WTC11 (cell line): ENCODE data around the gene NFX1. TPM values are rescaled to one million over a fixed set of nuclear protein-coding genes. Genes with fewer than 3 reads are reported as not detected.

Experiments used
- ATAC-seq: fragments of 200-7000 bp; cut with Tn5 transposase; 2 replicates; pipeline ENCODE4 v1.10.0; 2021; ENCODE audit warnings: mild to moderate bottlenecking, moderate library complexity
- CTCF ChIA-PET: fragments of 300-600 bp; sonication (Branson Sonifier 250); formaldehyde crosslinking; loops from one replicate; lab custom pipeline; 2021; ENCODE audit warnings: antibody characterized with exemption; lab: Charles Lee
- POLR2A ChIA-PET: fragments of 350-600 bp; sonication (Branson Sonifier 250); formaldehyde crosslinking; loops from one replicate; lab custom pipeline; 2021; ENCODE audit warnings: antibody characterized with exemption; lab: Charles Lee
- DNase-seq: peaks from one replicate; pipeline ENCODE4 v3.0.0; 2021; ENCODE audit warnings: low spot score
- H3K27ac Mint-ChIP-seq: 2 replicates; pipeline ENCODE4 v1.8.0; 2021; ENCODE audit warnings: mixed read lengths
- H3K27me3 Mint-ChIP-seq: 2 replicates; pipeline ENCODE4 v1.8.0; 2021; ENCODE audit warnings: low read depth, mild to moderate bottlenecking, moderate library complexity, mixed read lengths
- H3K36me3 Mint-ChIP-seq: 2 replicates; pipeline ENCODE4 v1.8.0; 2021; ENCODE audit warnings: mixed read lengths
- H3K4me1 Mint-ChIP-seq: 2 replicates; pipeline ENCODE4 v1.8.0; 2022; ENCODE audit warnings: mixed read lengths
- H3K4me3 Mint-ChIP-seq: 2 replicates; pipeline ENCODE4 v1.8.0; 2021; ENCODE audit warnings: mild to moderate bottlenecking, moderate library complexity, mixed read lengths
- H3K9me3 Mint-ChIP-seq: 2 replicates; pipeline ENCODE4 v1.8.0; 2021; ENCODE audit warnings: mixed read lengths
- ATF1 ChIP-seq: sonication (generic); formaldehyde crosslinking; IDR thresholded peaks from 2 replicates; pipeline ENCODE4 v1.8.1; 2023; ENCODE audit warnings: mild to moderate bottlenecking, moderate library complexity, missing genetic modification reagents
- ATF6 ChIP-seq: sonication (generic); formaldehyde crosslinking; IDR thresholded peaks from 2 replicates; pipeline ENCODE4 v1.8.1; 2023; ENCODE audit warnings: mild to moderate bottlenecking, missing genetic modification reagents
- CREB1 ChIP-seq: sonication (generic); formaldehyde crosslinking; IDR thresholded peaks from 2 replicates; pipeline ENCODE4 v1.8.0; 2023; ENCODE audit warnings: mild to moderate bottlenecking, missing genetic modification reagents
- ETV6 ChIP-seq: sonication (generic); formaldehyde crosslinking; IDR thresholded peaks from 2 replicates; pipeline ENCODE4 v1.8.1; 2022; ENCODE audit warnings: mild to moderate bottlenecking, missing genetic modification reagents
- FOXJ3 ChIP-seq: sonication (generic); formaldehyde crosslinking; IDR thresholded peaks from 2 replicates; pipeline ENCODE4 v1.9.0; 2021; ENCODE audit warnings: missing genetic modification reagents, mild to moderate bottlenecking, borderline replicate concordance
- FOXK1 ChIP-seq: sonication (generic); formaldehyde crosslinking; IDR thresholded peaks from 2 replicates; pipeline ENCODE4 v1.8.0; 2022; ENCODE audit warnings: mild to moderate bottlenecking, moderate library complexity, missing genetic modification reagents
- FOXP4 ChIP-seq: sonication (generic); formaldehyde crosslinking; IDR thresholded peaks from 2 replicates; pipeline ENCODE4 v1.8.0; 2022; ENCODE audit warnings: mild to moderate bottlenecking, missing genetic modification reagents
- GABPB1 ChIP-seq: sonication (generic); formaldehyde crosslinking; IDR thresholded peaks from 2 replicates; pipeline ENCODE4 v1.8.1; 2023; ENCODE audit warnings: mild to moderate bottlenecking, missing genetic modification reagents
- IRF2 ChIP-seq: sonication (generic); formaldehyde crosslinking; IDR thresholded peaks from 2 replicates; pipeline ENCODE4 v1.8.0; 2022; ENCODE audit warnings: low read depth, missing genetic modification reagents, borderline replicate concordance
- KAT7 ChIP-seq: sonication (generic); formaldehyde crosslinking; IDR thresholded peaks from 2 replicates; pipeline ENCODE4 v1.8.1; 2023; ENCODE audit warnings: missing genetic modification reagents, mild to moderate bottlenecking, borderline replicate concordance
- NFE2L1 ChIP-seq: sonication (generic); formaldehyde crosslinking; IDR thresholded peaks from 2 replicates; pipeline ENCODE4 v1.8.1; 2023; ENCODE audit warnings: missing genetic modification reagents
- PRDM15 ChIP-seq: sonication (generic); formaldehyde crosslinking; IDR thresholded peaks from 2 replicates; pipeline ENCODE4 v1.8.0; 2022; ENCODE audit warnings: missing genetic modification reagents
- SP1 ChIP-seq: sonication (generic); formaldehyde crosslinking; conservative IDR thresholded peaks from 2 replicates; pipeline ENCODE4 v1.8.1; 2022; ENCODE audit warnings: missing genetic modification reagents
- ZNF232 ChIP-seq: sonication (generic); formaldehyde crosslinking; IDR thresholded peaks from 2 replicates; pipeline ENCODE4 v1.8.0; 2022; ENCODE audit warnings: mild to moderate bottlenecking, missing genetic modification reagents
- total RNA-seq: library from RNA; stranded (reverse); gene quantifications from 3 replicates; pipeline ENCODE4 v1.2.3, GENCODE V29; 2021
- TF ChIP-seq, protein P1 (sequence below): sonication (generic); formaldehyde crosslinking; IDR thresholded peaks from 2 replicates; pipeline ENCODE4 v1.8.1; 2023; ENCODE audit warnings: mild to moderate bottlenecking, missing genetic modification reagents, moderate library complexity
- TF ChIP-seq, protein P2 (sequence below): fragments of 250-450 bp; sonication (Bioruptor Pico); IDR thresholded peaks from 2 replicates; pipeline ENCODE4 v1.9.0; 2021; ENCODE audit warnings: mild to moderate bottlenecking
- TF ChIP-seq, protein P3 (sequence below): sonication (generic); formaldehyde crosslinking; IDR thresholded peaks from 2 replicates; pipeline ENCODE4 v1.8.1; 2023; ENCODE audit warnings: mild to moderate bottlenecking, missing genetic modification reagents, moderate library complexity
- TF ChIP-seq, protein P4 (sequence below): sonication (generic); formaldehyde crosslinking; IDR thresholded peaks from 2 replicates; pipeline ENCODE4 v1.8.1; 2023; ENCODE audit warnings: mild to moderate bottlenecking, moderate library complexity, missing genetic modification reagents

The NFX1 gene
- total RNA-seq, 1 experiment from 2014 or later = 30.9 TPM

GRCh38 chr9:33264003-33264472 is 26.3 kb upstream of the NFX1 start (continued):
- TF ChIP-seq, protein P1, sequence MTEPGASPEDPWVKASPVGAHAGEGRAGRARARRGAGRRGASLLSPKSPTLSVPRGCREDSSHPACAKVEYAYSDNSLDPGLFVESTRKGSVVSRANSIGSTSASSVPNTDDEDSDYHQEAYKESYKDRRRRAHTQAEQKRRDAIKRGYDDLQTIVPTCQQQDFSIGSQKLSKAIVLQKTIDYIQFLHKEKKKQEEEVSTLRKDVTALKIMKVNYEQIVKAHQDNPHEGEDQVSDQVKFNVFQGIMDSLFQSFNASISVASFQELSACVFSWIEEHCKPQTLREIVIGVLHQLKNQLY (CRISPR knock-in tag) = no peak
- TF ChIP-seq PRDM15 (CRISPR knock-in tag) (peak; percentile 88), ATF1 (CRISPR knock-in tag) (0 out of 2 replicates have a peak, but pooled peaks have one; percentile 55), KAT7 (CRISPR knock-in tag) (0 out of 2 replicates have a peak, but pooled peaks have one; percentile 82), IRF2 (CRISPR knock-in tag) (no peak), ZNF232 (CRISPR knock-in tag) (no peak)
- TF ChIP-seq, protein P2, sequence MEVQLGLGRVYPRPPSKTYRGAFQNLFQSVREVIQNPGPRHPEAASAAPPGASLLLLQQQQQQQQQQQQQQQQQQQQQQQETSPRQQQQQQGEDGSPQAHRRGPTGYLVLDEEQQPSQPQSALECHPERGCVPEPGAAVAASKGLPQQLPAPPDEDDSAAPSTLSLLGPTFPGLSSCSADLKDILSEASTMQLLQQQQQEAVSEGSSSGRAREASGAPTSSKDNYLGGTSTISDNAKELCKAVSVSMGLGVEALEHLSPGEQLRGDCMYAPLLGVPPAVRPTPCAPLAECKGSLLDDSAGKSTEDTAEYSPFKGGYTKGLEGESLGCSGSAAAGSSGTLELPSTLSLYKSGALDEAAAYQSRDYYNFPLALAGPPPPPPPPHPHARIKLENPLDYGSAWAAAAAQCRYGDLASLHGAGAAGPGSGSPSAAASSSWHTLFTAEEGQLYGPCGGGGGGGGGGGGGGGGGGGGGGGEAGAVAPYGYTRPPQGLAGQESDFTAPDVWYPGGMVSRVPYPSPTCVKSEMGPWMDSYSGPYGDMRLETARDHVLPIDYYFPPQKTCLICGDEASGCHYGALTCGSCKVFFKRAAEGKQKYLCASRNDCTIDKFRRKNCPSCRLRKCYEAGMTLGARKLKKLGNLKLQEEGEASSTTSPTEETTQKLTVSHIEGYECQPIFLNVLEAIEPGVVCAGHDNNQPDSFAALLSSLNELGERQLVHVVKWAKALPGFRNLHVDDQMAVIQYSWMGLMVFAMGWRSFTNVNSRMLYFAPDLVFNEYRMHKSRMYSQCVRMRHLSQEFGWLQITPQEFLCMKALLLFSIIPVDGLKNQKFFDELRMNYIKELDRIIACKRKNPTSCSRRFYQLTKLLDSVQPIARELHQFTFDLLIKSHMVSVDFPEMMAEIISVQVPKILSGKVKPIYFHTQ (CRISPR knock-in tag) = no peak
- TF ChIP-seq, protein P3, sequence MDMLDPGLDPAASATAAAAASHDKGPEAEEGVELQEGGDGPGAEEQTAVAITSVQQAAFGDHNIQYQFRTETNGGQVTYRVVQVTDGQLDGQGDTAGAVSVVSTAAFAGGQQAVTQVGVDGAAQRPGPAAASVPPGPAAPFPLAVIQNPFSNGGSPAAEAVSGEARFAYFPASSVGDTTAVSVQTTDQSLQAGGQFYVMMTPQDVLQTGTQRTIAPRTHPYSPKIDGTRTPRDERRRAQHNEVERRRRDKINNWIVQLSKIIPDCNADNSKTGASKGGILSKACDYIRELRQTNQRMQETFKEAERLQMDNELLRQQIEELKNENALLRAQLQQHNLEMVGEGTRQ (CRISPR knock-in tag) = peak; percentile 77

GRCh38 chr9:33264473-33265177 is 25.7 kb upstream of the NFX1 start, which contains the start of the genes BAG1 and CHMP5:
BAG1 (minus strand) TSS chr9:33264708.
CHMP5 (plus strand) TSS chr9:33265049; CDS start chr9:33265079, 30 bp downstream.
- peaks cover 13% of the 10 kb centered on the region for H3K4me1 Mint-ChIP-seq
- CTCF ChIA-PET = interaction anchor here (0.5 to 0.8 kb wide), 4 partner anchors 19 to 191 kb away, joined by 3 to 4 read pairs (median 3); partner anchors contain the start of gene SMU1
- peaks cover 40% of the 10 kb centered on the region for H3K36me3 Mint-ChIP-seq
- peak within 1 kb of the TSS; percentile 98 for H3K4me3 Mint-ChIP-seq
- H3K9me3 Mint-ChIP-seq = no peaks in the 10 kb centered on the region
- no peaks in the 10 kb centered on the region for H3K27me3 Mint-ChIP-seq
- DNase-seq (peak; percentile 100), ATAC-seq (peak; percentile 99)
- POLR2A ChIA-PET = interaction anchor here (2.2 kb wide), 1 partner anchor 26 kb away, joined by 13 read pairs; the partner anchor contains the start of gene NFX1
- H3K27ac Mint-ChIP-seq = peak within 1 kb of the TSS; percentile 95
- peak; percentile 84 for TF ChIP-seq SP1 (CRISPR knock-in tag)
- TF ChIP-seq FOXP4 (CRISPR knock-in tag) = peak; percentile 53; the same call in 1 of the 2 replicates
- TF ChIP-seq, protein P3 (CRISPR knock-in tag) = no peak
- no peak for TF ChIP-seq ATF6 (CRISPR knock-in tag)
- no peak for TF ChIP-seq NFE2L1 (CRISPR knock-in tag)
- no peak for TF ChIP-seq FOXJ3 (CRISPR knock-in tag)
- TF ChIP-seq, protein P4, sequence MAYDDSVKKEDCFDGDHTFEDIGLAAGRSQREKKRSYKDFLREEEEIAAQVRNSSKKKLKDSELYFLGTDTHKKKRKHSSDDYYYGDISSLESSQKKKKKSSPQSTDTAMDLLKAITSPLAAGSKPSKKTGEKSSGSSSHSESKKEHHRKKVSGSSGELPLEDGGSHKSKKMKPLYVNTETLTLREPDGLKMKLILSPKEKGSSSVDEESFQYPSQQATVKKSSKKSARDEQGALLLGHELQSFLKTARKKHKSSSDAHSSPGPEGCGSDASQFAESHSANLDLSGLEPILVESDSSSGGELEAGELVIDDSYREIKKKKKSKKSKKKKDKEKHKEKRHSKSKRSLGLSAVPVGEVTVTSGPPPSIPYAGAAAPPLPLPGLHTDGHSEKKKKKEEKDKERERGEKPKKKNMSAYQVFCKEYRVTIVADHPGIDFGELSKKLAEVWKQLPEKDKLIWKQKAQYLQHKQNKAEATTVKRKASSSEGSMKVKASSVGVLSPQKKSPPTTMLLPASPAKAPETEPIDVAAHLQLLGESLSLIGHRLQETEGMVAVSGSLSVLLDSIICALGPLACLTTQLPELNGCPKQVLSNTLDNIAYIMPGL = 0 out of 2 replicates have a peak, but pooled peaks have one; percentile 68
- TF ChIP-seq FOXK1 = peak; percentile 71
- TF ChIP-seq CREB1 (CRISPR knock-in tag) = no peak
- TF ChIP-seq ETV6 (CRISPR knock-in tag) = peak; percentile 67
- TF ChIP-seq KAT7 (CRISPR knock-in tag) = no peak
- peak; percentile 46; the same call in 1 of the 2 replicates for TF ChIP-seq GABPB1 (CRISPR knock-in tag)
